ENCODE measurements around the gene ACTL8.
"Not testable (repeated sequence)": the region's sequence is repeated elsewhere in the genome, so short reads cannot be mapped to it uniquely, and the experiment has no call there.

ACTL8 gene

GRCh38 chr1:17736625-17737024 lies 18.5 kb upstream of the ACTL8 start:
- DNase-seq: no peak

GRCh38 chr1:17739050-17739449 lies 16.1 kb upstream of the ACTL8 start:
- DNase-seq: no peak

- DNase-seq: no peak
Measured at GRCh38 chr1:17741052-17741451, 14.1 kb upstream of the ACTL8 start.

GRCh38 chr1:17742583-17742982 lies 12.6 kb upstream of the ACTL8 start:
- no peak for DNase-seq

GRCh38 chr1:17743008-17743647 lies 12.0 kb upstream of the ACTL8 start:
- no peak for DNase-seq

GRCh38 chr1:17743925-17744324 lies 11.2 kb upstream of the ACTL8 start:
- DNase-seq: no peak

GRCh38 chr1:17744666-17745478 lies 10.3 kb upstream of the ACTL8 start:
- DNase-seq: no peak

- no peak for DNase-seq
Measured at GRCh38 chr1:17745479-17745955, 9.6 kb upstream of the ACTL8 start.

GRCh38 chr1:17746281-17746680 lies 8.9 kb upstream of the ACTL8 start:
- DNase-seq: not testable (repeated sequence)

- DNase-seq: no peak
Measured at GRCh38 chr1:17746920-17747319, 8.2 kb upstream of the ACTL8 start.

GRCh38 chr1:17750333-17750732 lies 4.8 kb upstream of the ACTL8 start:
- DNase-seq: no peak

- no peak for DNase-seq
Measured at GRCh38 chr1:17752356-17752755, 2.8 kb upstream of the ACTL8 start.

GRCh38 chr1:17757426-17757825 lies 2.3 kb downstream of the ACTL8 start:
- no peak for DNase-seq

- no peak for DNase-seq
Measured at GRCh38 chr1:17759114-17759513, 4.0 kb downstream of the ACTL8 start.

GRCh38 chr1:17762313-17762712 lies 7.2 kb downstream of the ACTL8 start:
- no peak for DNase-seq

- no peak for DNase-seq
Measured at GRCh38 chr1:17763417-17763816, 8.3 kb downstream of the ACTL8 start.

- DNase-seq: no peak
Measured at GRCh38 chr1:17763995-17764394, 8.9 kb downstream of the ACTL8 start.

- DNase-seq: no peak
Measured at GRCh38 chr1:17764591-17764990, 9.5 kb downstream of the ACTL8 start.

- DNase-seq: no peak
Measured at GRCh38 chr1:17765444-17766411, 10.6 kb downstream of the ACTL8 start.

- DNase-seq: no peak
Measured at GRCh38 chr1:17768651-17769241, 13.6 kb downstream of the ACTL8 start.

- no peak for DNase-seq
Measured at GRCh38 chr1:17770983-17771382, 15.8 kb downstream of the ACTL8 start.

- no peak for DNase-seq
Measured at GRCh38 chr1:17772615-17773212, 17.6 kb downstream of the ACTL8 start.

Data from NCI-H1417 treated with DMSO at 0.1 percent for 48 hours (cell line).